Astrocyte (in vitro differentiated cells and primary cell): Measurements from ENCODE around the gene BICC1. TPM values are rescaled to one million over a fixed set of nuclear protein-coding genes. Genes with fewer than 3 reads are reported as not detected.

Experiments
- DNase-seq: peaks from one replicate; pipeline ENCODE4 v3.0.0-alpha.2; 2010; ENCODE audit warnings: low read depth
- FAIRE-seq: peaks from 2 replicates; lab custom pipeline; 2011; peaks lifted over from hg19 to GRCh38; lab: Jason Lieb, UNC
- H2AFZ ChIP-seq: 2 replicates; pipeline ENCODE4 v1.6.0; 2012; ENCODE audit warnings: low read depth, low read length, inconsistent platforms
- H3K27ac ChIP-seq: 2 replicates; pipeline ENCODE4 v1.5.1; 2011; ENCODE audit warnings: low read depth, low read length, inconsistent platforms
- H3K27me3 ChIP-seq: 2 replicates; pipeline ENCODE4 v1.6.0; 2011; ENCODE audit warnings: low read length, inconsistent platforms; ENCODE audit not compliant: insufficient read depth
- H3K36me3 ChIP-seq: 2 replicates; pipeline ENCODE4 v1.5.1; 2011; ENCODE audit warnings: low read length, inconsistent platforms; ENCODE audit not compliant: insufficient read depth
- H3K4me1 ChIP-seq: 2 replicates; pipeline ENCODE4 v1.5.1; 2011; ENCODE audit warnings: low read length, inconsistent platforms; ENCODE audit not compliant: insufficient read depth
- H3K4me2 ChIP-seq: 2 replicates; pipeline ENCODE4 v1.6.0; 2012; ENCODE audit warnings: low read length, inconsistent platforms
- H3K4me3 ChIP-seq: 2 replicates; pipeline ENCODE4 v1.5.1; 2011; ENCODE audit warnings: low read depth, mild to moderate bottlenecking, low read length, inconsistent platforms; ENCODE audit not compliant: insufficient read depth
- H3K79me2 ChIP-seq: 2 replicates; pipeline ENCODE4 v1.6.0; 2012; ENCODE audit warnings: mild to moderate bottlenecking, low read length, inconsistent platforms; ENCODE audit not compliant: insufficient read depth
- H3K9ac ChIP-seq: 2 replicates; pipeline ENCODE4 v1.6.0; 2012; ENCODE audit warnings: mild to moderate bottlenecking, low read length, inconsistent platforms
- H3K9me3 ChIP-seq: 2 replicates; pipeline ENCODE4 v1.5.1; 2012; ENCODE audit warnings: low read depth, mild to moderate bottlenecking, low read length, inconsistent platforms; ENCODE audit not compliant: insufficient read depth
- H4K20me1 ChIP-seq: 2 replicates; pipeline ENCODE4 v1.6.0; 2012; ENCODE audit warnings: low read length, inconsistent platforms; ENCODE audit not compliant: insufficient read depth
- H3K27ac Mint-ChIP-seq: one replicate; pipeline ENCODE4 v1.8.0; 2021; ENCODE audit warnings: mild to moderate bottlenecking, mixed read lengths; ENCODE audit not compliant: unreplicated experiment
- H3K27me3 Mint-ChIP-seq: one replicate; pipeline ENCODE4 v1.8.0; 2021; ENCODE audit warnings: low read depth, mixed read lengths; ENCODE audit not compliant: unreplicated experiment
- H3K36me3 Mint-ChIP-seq: one replicate; pipeline ENCODE4 v1.8.0; 2021; ENCODE audit warnings: low read depth, mixed read lengths; ENCODE audit not compliant: unreplicated experiment
- H3K4me1 Mint-ChIP-seq: one replicate; pipeline ENCODE4 v1.8.0; 2021; ENCODE audit warnings: low read depth, mixed read lengths; ENCODE audit not compliant: unreplicated experiment
- H3K4me3 Mint-ChIP-seq: one replicate; pipeline ENCODE4 v1.8.0; 2021; ENCODE audit warnings: mild to moderate bottlenecking, moderate library complexity, mixed read lengths; ENCODE audit not compliant: unreplicated experiment
- H3K9me3 Mint-ChIP-seq: one replicate; pipeline ENCODE4 v1.8.0; 2021; ENCODE audit warnings: mild to moderate bottlenecking, mixed read lengths; ENCODE audit not compliant: unreplicated experiment
- CTCF ChIP-seq: IDR thresholded peaks from 2 replicates; pipeline ENCODE4 v1.5.1; 2011; ENCODE audit warnings: low read depth, mild to moderate bottlenecking, inconsistent platforms, low read length, moderate library complexity; ENCODE audit not compliant: insufficient read depth
- EZH2 ChIP-seq: IDR thresholded peaks from 2 replicates; pipeline ENCODE4 v1.6.1; 2012; ENCODE audit warnings: mild to moderate bottlenecking, low read length, inconsistent platforms; ENCODE audit not compliant: insufficient read depth
- total RNA-seq: library from RNA; stranded (reverse); gene quantifications from 2 replicates; pipeline ENCODE4 v1.2.1, GENCODE V29; 2021

The BICC1 gene
- total RNA-seq, 1 donor from 2014 or later: 23.0 TPM

DNA sequence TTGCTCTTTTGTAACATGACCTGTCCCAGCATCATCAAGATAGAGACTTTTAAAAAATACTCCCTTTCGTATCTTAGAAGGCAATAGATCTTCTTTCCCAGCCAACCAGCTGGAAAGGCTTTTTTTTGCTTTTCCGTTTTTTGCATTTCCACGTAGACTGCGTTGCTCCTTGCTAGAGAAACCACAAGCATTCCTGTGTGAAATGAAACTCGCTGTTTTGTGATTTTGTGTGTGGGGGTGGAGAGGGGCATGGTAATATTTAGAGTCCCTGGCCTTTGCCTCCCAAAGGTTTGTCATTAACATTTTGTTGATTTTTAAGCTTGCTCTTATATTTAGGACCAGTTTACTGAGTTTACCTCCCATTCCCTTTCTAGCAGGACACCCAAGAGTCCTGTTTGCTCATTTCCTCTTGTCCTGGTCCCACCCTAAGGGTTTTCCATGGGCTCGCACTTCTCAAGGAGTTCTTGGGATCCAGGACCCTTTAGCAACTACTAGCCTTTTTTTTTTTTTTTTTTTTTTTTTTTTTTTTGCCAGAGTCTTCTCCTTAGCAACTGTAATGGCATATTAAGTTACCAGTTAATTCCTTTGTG lies 243.6 kb downstream of the BICC1 start:
- FAIRE-seq (no peak), DNase-seq (peak; percentile 84)
- H3K4me1 Mint-ChIP-seq: peaks cover 40% of the 10 kb centered on the region
- no peaks in the 10 kb centered on the region for H3K27me3 Mint-ChIP-seq
- Histone ChIP-seq H3K4me2 (peak overlapping the region; percentile 85), H4K20me1 (peaks cover 25% of the 10 kb centered on the region), H3K4me3 (peak overlapping the region; percentile 40), H3K27ac (peak overlapping the region; percentile 75), H3K9me3 (no peaks in the 10 kb centered on the region), H3K9ac (peak overlapping the region; percentile 72), H3K36me3 (no peaks in the 10 kb centered on the region), H3K4me1 (peaks cover 17% of the 10 kb centered on the region), H3K27me3 (no peaks in the 10 kb centered on the region), H2AFZ (no peak overlapping the region), H3K79me2 (peaks cover 33% of the 10 kb centered on the region)
- peak overlapping the region; percentile 92 for H3K27ac Mint-ChIP-seq
- no peaks in the 10 kb centered on the region for H3K36me3 Mint-ChIP-seq
- H3K9me3 Mint-ChIP-seq: no peaks in the 10 kb centered on the region
- TF ChIP-seq EZH2 (no peak), CTCF (no peak)
- peak overlapping the region; percentile 2 for H3K4me3 Mint-ChIP-seq

GRCh38 chr10:58757352-58758065 lies 244.8 kb downstream of the BICC1 start:
- DNase-seq: no peak
- no peak overlapping the region for H3K27ac ChIP-seq
- no peaks in the 10 kb centered on the region for H3K27me3 ChIP-seq
- no peak for FAIRE-seq
- Mint-ChIP-seq H3K36me3 (no peaks in the 10 kb centered on the region), H3K4me3 (no peak overlapping the region), H3K27ac (no peak overlapping the region), H3K9me3 (no peaks in the 10 kb centered on the region), H3K27me3 (no peaks in the 10 kb centered on the region), H3K4me1 (peaks cover 42% of the 10 kb centered on the region)
- H3K36me3 ChIP-seq: no peaks in the 10 kb centered on the region
- H3K9me3 ChIP-seq: no peaks in the 10 kb centered on the region
- H3K4me2 ChIP-seq: no peak overlapping the region
- H3K4me1 ChIP-seq: peaks cover 17% of the 10 kb centered on the region
- H3K79me2 ChIP-seq: peaks cover 31% of the 10 kb centered on the region
- H2AFZ ChIP-seq: no peak overlapping the region
- H4K20me1 ChIP-seq: peaks cover 32% of the 10 kb centered on the region
- H3K9ac ChIP-seq: no peak overlapping the region
- TF ChIP-seq EZH2 (no peak), CTCF (no peak)
- no peak overlapping the region for H3K4me3 ChIP-seq

DNA sequence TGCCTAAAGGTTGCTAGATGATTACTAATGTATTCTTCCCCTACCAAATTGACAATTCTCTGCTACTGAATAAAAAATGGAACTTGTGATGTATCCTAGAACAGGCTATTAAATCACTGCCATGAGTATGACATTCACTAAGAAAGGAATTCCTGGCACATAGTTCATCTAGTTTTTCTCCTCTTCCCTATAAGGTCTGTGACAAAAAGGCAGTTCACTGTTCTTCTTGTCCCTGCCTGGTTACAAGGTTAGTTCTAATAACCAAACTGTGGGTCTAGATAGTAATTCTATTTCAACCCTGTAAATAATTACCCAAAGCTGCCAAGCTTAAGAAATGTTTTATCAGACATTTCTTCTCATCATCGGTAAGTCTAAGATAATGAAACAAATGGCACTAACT lies 245.6 kb downstream of the BICC1 start:
- Histone ChIP-seq H3K4me2 (no peak overlapping the region), H3K9ac (no peak overlapping the region), H3K4me3 (no peak overlapping the region), H3K36me3 (no peaks in the 10 kb centered on the region), H3K27ac (no peak overlapping the region), H2AFZ (no peak overlapping the region), H3K9me3 (no peaks in the 10 kb centered on the region), H4K20me1 (peaks cover 30% of the 10 kb centered on the region), H3K27me3 (no peaks in the 10 kb centered on the region), H3K79me2 (peaks cover 24% of the 10 kb centered on the region), H3K4me1 (peaks cover 17% of the 10 kb centered on the region)
- no peak for DNase-seq
- TF ChIP-seq EZH2: no peak
- TF ChIP-seq CTCF: no peak
- Mint-ChIP-seq H3K27me3 (no peaks in the 10 kb centered on the region), H3K27ac (peak overlapping the region; percentile 60), H3K4me3 (no peak overlapping the region), H3K4me1 (peaks cover 42% of the 10 kb centered on the region), H3K36me3 (no peaks in the 10 kb centered on the region), H3K9me3 (no peaks in the 10 kb centered on the region)
- FAIRE-seq: no peak
